Urothelium cell line (cell line): ENCODE measurements around the gene ETHE1.

Experiments
- DNase-seq: peaks from one replicate; pipeline ENCODE4 v3.0.0; 2011; ENCODE audit warnings: low spot score, mixed read lengths
- FAIRE-seq: peaks from 2 replicates; lab custom pipeline; 2011; peaks lifted over from hg19 to GRCh38; lab: Jason Lieb, UNC

ETHE1 gene

GRCh38 chr19:43467730-43468129 lies 59.3 kb downstream of the ETHE1 start:
- FAIRE-seq (no peak), DNase-seq (peak; percentile 38)

DNA sequence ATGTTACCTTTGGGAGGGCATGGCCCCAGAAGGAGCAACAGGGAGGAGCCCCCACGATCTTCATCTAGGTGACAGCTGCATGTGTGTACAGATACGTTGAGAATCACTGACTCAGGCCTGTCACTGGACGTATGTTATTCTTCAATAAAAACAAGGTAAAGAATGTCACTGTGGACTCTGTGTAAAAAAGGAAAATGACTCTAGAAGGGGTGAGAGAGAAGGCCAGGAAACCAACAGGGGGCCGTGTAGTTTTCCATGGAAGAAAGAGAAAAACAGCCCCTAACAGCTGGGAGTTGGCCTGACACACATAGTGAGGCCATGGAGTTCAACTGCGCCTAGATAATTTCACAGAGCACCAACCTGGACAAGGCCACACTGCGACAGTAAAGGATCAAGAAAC lies 59.7 kb downstream of the ETHE1 start:
- DNase-seq (no peak), FAIRE-seq (no peak)

DNA sequence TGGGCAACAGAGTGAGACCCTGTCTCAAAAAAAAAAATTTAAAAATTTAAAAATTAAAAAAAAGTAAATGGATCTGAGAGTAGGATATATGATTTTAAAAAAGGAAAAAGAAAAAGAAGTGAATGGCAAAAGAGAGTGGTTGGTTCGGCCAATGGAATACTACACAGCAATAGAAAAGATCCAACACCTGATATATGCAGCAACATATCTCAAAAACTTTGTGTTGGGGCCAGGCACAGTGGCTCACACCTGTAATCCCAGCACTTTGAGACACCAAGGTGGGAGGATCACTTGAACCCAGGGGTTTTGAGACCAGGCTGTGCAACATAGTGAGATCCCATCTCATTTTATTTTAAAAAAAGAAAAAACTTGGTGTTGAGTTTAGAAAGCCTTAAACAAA lies 60.2 kb downstream of the ETHE1 start:
- FAIRE-seq, result no peak
- DNase-seq, result no peak

DNA sequence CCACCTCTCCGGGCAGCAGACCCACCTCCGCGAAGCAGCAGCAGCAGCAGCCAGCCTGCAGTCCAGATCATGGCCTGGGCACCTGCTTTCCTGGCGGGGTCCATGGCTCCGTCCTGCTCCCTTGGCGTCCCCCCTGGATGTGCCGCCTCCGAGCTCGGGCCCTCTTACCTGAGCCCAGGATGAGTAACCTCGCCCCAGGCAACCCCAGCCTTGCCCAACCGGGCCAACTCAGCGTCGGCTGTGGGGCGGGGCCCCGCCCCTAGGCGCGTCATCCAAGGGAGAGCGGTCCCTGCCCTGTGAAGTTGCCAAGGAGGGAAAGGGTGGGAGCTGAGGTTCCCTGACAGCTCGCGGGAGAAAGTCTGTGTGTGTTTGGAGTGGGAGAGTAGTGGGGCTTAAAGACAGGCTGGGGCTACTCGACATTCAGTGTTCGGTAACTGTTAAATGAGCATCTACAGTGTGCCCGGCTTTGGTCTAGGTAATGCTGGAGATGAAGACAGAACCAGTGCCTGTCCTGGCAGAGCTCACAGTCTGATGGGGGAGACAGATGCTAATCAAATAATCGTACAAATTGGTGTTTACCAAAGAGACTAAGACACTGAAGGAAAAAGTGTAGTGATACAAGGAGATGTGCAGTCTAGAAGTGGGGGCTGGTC lies 61.4 kb downstream of the ETHE1 start, which contains the start of gene LYPD3:
Gene LYPD3, minus strand, starts transcription at position 141 of the 653 bp plus-strand sequence. Its CDS starts 37 bp downstream, at position 104.
- no peak for FAIRE-seq
- no peak for DNase-seq

GRCh38 chr19:43464134-43464775 lies 62.7 kb downstream of the ETHE1 start:
- DNase-seq, result peak; percentile 77

DNA sequence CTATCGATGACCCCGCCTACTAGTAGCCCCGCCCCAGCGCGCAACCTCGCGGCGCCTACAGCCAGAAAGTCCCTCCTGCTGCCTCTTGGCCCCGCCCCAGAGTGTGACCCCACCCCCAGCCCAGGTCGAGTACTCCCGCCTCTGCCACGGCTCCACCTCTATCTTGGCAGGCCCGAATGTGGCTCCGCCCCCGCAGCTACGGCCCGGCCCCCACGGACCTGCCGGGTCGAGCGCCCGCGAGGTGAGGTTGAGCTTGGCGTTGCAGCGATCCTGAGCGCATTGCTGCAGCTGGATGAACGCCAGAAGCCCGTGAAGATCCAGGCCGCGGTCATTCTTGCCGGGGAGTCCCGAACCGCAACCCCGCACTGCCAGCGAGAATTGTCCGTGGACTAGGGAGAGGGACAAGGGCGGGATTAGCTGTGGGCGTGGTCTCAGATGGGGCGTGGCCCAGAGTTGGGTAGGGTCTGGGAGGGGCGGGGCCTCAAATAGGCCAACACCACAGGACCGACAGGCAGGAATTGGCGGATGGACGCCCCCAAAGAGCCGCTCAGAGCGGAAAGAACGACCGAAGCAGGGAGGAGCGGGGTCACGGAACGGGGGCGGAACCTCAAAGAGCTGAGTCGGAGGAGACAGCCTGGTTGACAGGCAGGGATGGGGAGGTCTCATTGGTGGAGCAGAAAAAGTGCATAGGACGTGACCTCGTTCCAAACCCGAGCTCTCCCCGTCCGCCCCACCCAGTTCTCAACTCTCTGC lies 63.4 kb downstream of the ETHE1 start:
- FAIRE-seq (peak; percentile 20), DNase-seq (peak; percentile 98)

More at GRCh38 chr19:43464134-43464775, 62.7 kb downstream of the ETHE1 start:
- no peak for FAIRE-seq

DNA sequence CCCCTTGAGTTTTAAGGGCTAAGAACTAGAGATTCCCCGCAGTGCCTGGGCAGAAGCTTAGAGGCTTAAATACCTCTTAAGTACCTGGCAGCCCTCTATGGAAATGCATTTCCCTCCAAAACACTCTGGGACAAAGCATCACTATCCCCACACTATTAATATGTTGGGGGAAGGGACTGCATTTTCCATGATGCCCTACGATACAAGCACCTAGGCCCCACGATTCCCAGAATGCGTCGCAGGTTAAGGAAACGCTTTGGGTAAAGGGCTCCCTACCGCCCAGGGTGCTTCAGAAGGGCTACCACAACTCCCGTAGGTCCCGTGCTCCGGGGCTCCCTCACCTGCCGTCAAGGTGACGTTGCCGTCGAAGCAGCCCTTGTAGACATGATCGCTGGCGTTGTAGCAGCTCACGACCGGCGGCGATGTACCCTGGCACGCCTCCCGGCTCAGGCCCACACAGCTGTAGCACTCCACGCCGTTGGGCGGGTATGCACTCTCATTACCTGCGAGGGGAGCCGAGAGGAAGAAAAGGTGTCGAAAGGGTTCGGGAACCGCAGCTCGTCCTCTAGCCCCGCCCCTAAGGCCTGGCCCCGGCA lies 64.1 kb downstream of the ETHE1 start:
- no peak for FAIRE-seq

GRCh38 chr19:43462383-43462782 lies 64.6 kb downstream of the ETHE1 start:
- DNase-seq (no peak), FAIRE-seq (no peak)

More for the DNA sequence above, 64.1 kb downstream of the ETHE1 start:
- DNase-seq, result no peak

- no peak for FAIRE-seq
Observed at GRCh38 chr19:43461303-43461702, 65.7 kb downstream of the ETHE1 start.

DNA sequence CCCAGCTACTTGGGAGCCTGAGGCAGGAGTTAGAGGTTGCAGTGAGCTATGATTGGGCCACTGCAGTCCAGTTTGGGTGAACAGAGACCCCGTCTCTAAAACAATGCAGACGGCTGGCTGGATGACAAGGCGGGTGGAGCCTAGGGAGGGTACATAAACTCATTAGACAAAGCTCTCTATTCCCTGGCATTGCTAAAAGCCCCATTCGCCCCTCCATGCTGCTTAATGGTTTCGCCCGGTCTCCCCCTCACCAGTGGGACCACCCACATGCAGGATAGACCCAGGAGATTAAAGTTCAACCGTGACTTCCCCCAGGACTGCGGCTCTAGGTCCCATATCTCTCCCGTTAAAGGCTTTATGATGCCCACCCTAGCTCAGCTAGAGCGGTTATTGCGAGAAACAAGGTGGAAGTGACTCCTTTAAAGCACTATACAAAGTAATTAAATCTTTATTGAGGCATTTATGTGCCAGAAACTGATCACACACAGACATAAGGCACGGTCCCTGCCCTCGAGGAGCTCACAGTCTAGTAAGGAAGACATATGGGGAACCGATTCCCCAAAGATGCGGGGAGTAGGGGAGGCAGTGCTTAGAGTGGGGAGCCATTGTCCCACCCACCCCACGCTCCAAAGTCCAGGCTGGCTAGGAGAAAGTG lies 66.5 kb downstream of the ETHE1 start:
- DNase-seq (no peak), FAIRE-seq (no peak)

More at GRCh38 chr19:43461303-43461702, 65.7 kb downstream of the ETHE1 start:
- DNase-seq, result no peak

DNA sequence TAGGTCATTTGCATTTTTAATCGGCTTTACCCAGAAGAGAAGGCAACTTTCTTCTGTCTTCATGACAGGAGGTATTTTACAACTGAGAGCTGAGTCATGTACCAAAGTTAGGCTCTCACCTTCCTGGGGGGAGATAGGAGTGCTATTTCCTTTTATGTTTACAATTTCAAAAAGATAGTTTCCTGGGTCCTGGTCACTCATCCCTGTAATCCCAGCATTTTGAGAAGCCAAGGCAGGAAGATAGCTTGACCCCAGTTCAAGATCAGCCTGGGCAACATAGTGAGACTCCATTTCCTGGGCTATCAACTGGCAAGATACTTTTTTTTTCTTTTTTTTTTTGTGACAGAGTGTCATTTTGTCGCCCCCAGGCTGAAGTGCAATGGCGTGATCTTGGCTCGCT lies 69.2 kb downstream of the ETHE1 start:
- FAIRE-seq, result no peak
- no peak for DNase-seq
